Common myeloid progenitor, CD34-positive (primary cell): Measurements from ENCODE around the gene ADGRV1.
"Not testable (repeated sequence)": the region's sequence is repeated elsewhere in the genome, so short reads cannot be mapped to it uniquely, and the experiment has no call there.

Source experiments
- CTCF ChIA-PET: fragments of 350-600 bp; sonication (Branson Sonifier 250); formaldehyde crosslinking; loops from one replicate; lab custom pipeline; 2021; ENCODE audit warnings: antibody characterized with exemption; lab: Charles Lee
- POLR2A ChIA-PET: fragments of 350-600 bp; sonication (Branson Sonifier 250); formaldehyde crosslinking; loops from one replicate; lab custom pipeline; 2021; ENCODE audit warnings: antibody characterized with exemption; lab: Charles Lee
- DNase-seq, 3 donors: peaks; one replicate each; pipeline versions ENCODE4 v3.0.0 to v3.0.0-alpha.2; 2013
- H3K27ac ChIP-seq, 2 experiments: 1 replicate in 1 of 2; 2 replicates in 1 of 2; pipeline ENCODE4 v1.7.0; 2013; ENCODE audit warnings: inconsistent platforms in 2 of 2, low read length in 2 of 2, mild to moderate bottlenecking in 2 of 2, low read depth in 1 of 2, moderate library complexity in 1 of 2; ENCODE audit not compliant: severe bottlenecking in 2 of 2, insufficient read depth in 1 of 2, poor library complexity in 1 of 2
- H3K27me3 ChIP-seq, 5 experiments: replicated peaks in 2 of 5; 1 replicate in 3 of 5; 2 replicates in 2 of 5; pipeline versions ENCODE4 v1.6.1 to v1.7.0; 2013; ENCODE audit warnings: low read length in 4 of 5, mild to moderate bottlenecking in 2 of 5, moderate library complexity in 2 of 5, inconsistent platforms in 1 of 5; ENCODE audit not compliant: insufficient read depth in 5 of 5, control insufficient read depth in 4 of 5
- H3K36me3 ChIP-seq, 4 experiments: 1 replicate in 2 of 4; 2 replicates in 2 of 4; pipeline versions ENCODE4 v1.6.1 to v1.7.0; 2013; ENCODE audit warnings: low read length in 3 of 4, control low read depth in 1 of 4, mild to moderate bottlenecking in 1 of 4; ENCODE audit not compliant: control insufficient read depth in 4 of 4, insufficient read depth in 4 of 4
- H3K4me1 ChIP-seq, 4 experiments: 1 replicate in 3 of 4; 2 replicates in 1 of 4; pipeline versions ENCODE4 v1.6.1 to v1.7.1; 2013; ENCODE audit warnings: low read length in 3 of 4, mild to moderate bottlenecking in 3 of 4, control low read depth in 1 of 4, inconsistent platforms in 1 of 4, moderate library complexity in 1 of 4; ENCODE audit not compliant: control insufficient read depth in 4 of 4, insufficient read depth in 4 of 4; ENCODE audit errors: control extremely low read depth in 1 of 4
- H3K4me3 ChIP-seq, 7 experiments: 1 replicate in 4 of 7; 2 replicates in 3 of 7; pipeline versions ENCODE4 v1.5.1 to v1.7.0; 2013; ENCODE audit warnings: mild to moderate bottlenecking in 7 of 7, low read length in 6 of 7, moderate library complexity in 6 of 7, inconsistent platforms in 2 of 7, low read depth in 2 of 7, control low read depth in 1 of 7; ENCODE audit not compliant: insufficient read depth in 4 of 7, control insufficient read depth in 1 of 7; ENCODE audit errors: extremely low read depth in 1 of 7
- H3K9me3 ChIP-seq, 5 experiments: 1 replicate in 4 of 5; 2 replicates in 1 of 5; pipeline versions ENCODE4 v1.6.1 to v1.7.1; 2013; ENCODE audit warnings: low read length in 4 of 5, mild to moderate bottlenecking in 2 of 5, inconsistent platforms in 1 of 5, low read depth in 1 of 5, moderate library complexity in 1 of 5; ENCODE audit not compliant: control insufficient read depth in 4 of 5, insufficient read depth in 2 of 5; ENCODE audit errors: control extremely low read depth in 1 of 5
- WGBS: methylation state at CpG from one replicate; pipeline ENCODE4 v1.1.5; 2013; ENCODE audit not compliant: insufficient coverage; 5-methylcytosine and 5-hydroxymethylcytosine counted together

The ADGRV1 gene

DNA sequence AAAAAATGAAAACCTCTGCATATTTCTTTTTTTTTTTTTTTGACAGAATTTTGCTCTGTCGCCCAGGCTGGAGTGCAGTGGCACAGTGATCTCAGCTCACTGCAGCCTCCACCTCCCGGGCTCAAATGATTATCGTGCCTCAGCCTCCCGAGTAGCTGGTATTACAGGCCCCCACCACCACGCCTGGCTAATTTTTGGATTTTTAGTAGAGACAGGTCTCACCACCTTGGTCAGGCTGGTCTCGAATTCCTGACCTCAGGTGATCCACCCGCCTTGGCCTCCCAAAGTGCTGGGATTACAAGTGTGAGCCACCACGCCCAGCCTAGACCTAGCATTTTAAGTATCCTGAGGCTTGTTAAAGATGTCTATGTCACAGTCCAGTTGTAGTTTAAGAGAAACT lies 493.8 kb downstream of the ADGRV1 start:
- DNase-seq, H3K27ac ChIP-seq, H3K36me3 ChIP-seq, POLR2A ChIA-PET, H3K4me3 ChIP-seq, H3K9me3 ChIP-seq, H3K27me3 ChIP-seq: not testable (repeated sequence)
- 97% methylated on average over 5 of the region's 8 CpGs for WGBS
- H3K4me1 ChIP-seq: peaks cover 5 to 25% (median 14%) of the 10 kb centered on the region in 4 experiments
- CTCF ChIA-PET: interaction anchor here (0.7 to 1.2 kb wide), 2 partner anchors 36 to 39 kb away, joined by 3 read pairs; no protein-coding TSS in a partner anchor

GRCh38 chr5:91052977-91053740 lies 494.6 kb downstream of the ADGRV1 start:
- peak overlapping the region in 1 of 2 experiments; percentile 55 for H3K27ac ChIP-seq
- H3K9me3 ChIP-seq: no peaks in the 10 kb centered on the region
- ChIA-PET POLR2A (no interaction called here), CTCF (interaction anchor here (0.7 to 1.2 kb wide), 3 partner anchors 36 to 58 kb away, joined by 3 read pairs; no protein-coding TSS in a partner anchor)
- 0% methylated on average over 3 of the region's 4 CpGs for WGBS
- peaks cover 5 to 26% (median 14%) of the 10 kb centered on the region in 4 experiments for H3K4me1 ChIP-seq
- H3K36me3 ChIP-seq: no peaks in the 10 kb centered on the region
- peak overlapping the region in 3 of 7 experiments; percentile 5 to 13 (median 12) for H3K4me3 ChIP-seq
- no peaks in the 10 kb centered on the region for H3K27me3 ChIP-seq
- peak; percentile 26 to 55 (median 33) for DNase-seq

- Histone ChIP-seq H3K9me3 (no peaks in the 10 kb centered on the region), H3K4me3 (peak overlapping the region in 2 of 7 experiments; percentile 12 to 13), H3K27me3 (no peaks in the 10 kb centered on the region), H3K27ac (peak overlapping the region in 1 of 2 experiments; percentile 30), H3K4me1 (peaks cover 5 to 29% (median 14%) of the 10 kb centered on the region in 4 experiments), H3K36me3 (no peaks in the 10 kb centered on the region)
- peak in 2 of 3 donors; percentile 35 to 53 for DNase-seq
- no CpG with 5 or more reads among the region's 1 CpG for WGBS
- POLR2A ChIA-PET: no interaction called here
- CTCF ChIA-PET: interaction anchor here (1.0 to 1.2 kb wide), 2 partner anchors 35 to 59 kb away, joined by 3 read pairs; no protein-coding TSS in a partner anchor
Measured at GRCh38 chr5:91053741-91054025, 495.1 kb downstream of the ADGRV1 start.

DNA sequence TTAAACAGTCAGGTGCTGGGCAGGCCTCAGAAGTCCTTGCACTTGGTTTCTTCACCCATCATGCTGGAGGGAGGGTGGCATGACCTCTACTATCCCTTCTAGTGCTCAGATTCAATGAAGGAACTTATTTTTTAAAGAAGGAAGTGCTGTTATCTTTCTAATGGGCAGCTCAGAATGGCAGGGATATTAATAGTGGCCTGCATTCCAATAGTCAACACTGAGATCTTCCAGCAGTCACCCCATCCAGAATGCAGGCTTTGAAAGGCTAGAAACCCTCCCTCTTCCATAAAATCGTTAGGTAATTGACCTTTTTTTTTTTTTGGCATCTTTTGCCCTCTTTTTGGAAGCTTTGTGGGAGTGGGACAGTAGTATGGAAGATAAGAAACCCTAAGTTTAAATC lies 499.6 kb downstream of the ADGRV1 start:
- no peaks in the 10 kb centered on the region for H3K36me3 ChIP-seq
- H3K9me3 ChIP-seq: no peaks in the 10 kb centered on the region
- H3K27ac ChIP-seq: no peak overlapping the region
- no peak overlapping the region for H3K4me3 ChIP-seq
- POLR2A ChIA-PET: no interaction called here
- H3K4me1 ChIP-seq: peaks cover 8 to 37% (median 23%) of the 10 kb centered on the region in 4 experiments
- H3K27me3 ChIP-seq: no peaks in the 10 kb centered on the region
- no CpG with 5 or more reads among the region's 1 CpG for WGBS
- CTCF ChIA-PET: no interaction called here
- no peak for DNase-seq

GRCh38 chr5:91058575-91058974 lies 500.0 kb downstream of the ADGRV1 start:
- peaks cover 4 to 33% (median 21%) of the 10 kb centered on the region in 4 experiments for H3K4me1 ChIP-seq
- no peak overlapping the region for H3K27ac ChIP-seq
- H3K36me3 ChIP-seq: no peaks in the 10 kb centered on the region
- no peaks in the 10 kb centered on the region for H3K9me3 ChIP-seq
- no peak for DNase-seq
- CTCF ChIA-PET: no interaction called here
- POLR2A ChIA-PET: no interaction called here
- 95% methylated on average over 3 of the region's 4 CpGs for WGBS
- no peak overlapping the region for H3K4me3 ChIP-seq
- no peaks in the 10 kb centered on the region for H3K27me3 ChIP-seq

- peak; percentile 6 to 66 (median 61) for DNase-seq
- peaks cover 2 to 25% (median 17%) of the 10 kb centered on the region in 4 experiments for H3K4me1 ChIP-seq
- H3K27ac ChIP-seq: no peak overlapping the region
- POLR2A ChIA-PET: no interaction called here
- H3K27me3 ChIP-seq: no peaks in the 10 kb centered on the region
- WGBS: no CpG with 5 or more reads among the region's 1 CpG
- no peaks in the 10 kb centered on the region for H3K36me3 ChIP-seq
- CTCF ChIA-PET: no interaction called here
- H3K9me3 ChIP-seq: no peaks in the 10 kb centered on the region
- no peak overlapping the region for H3K4me3 ChIP-seq
Measured at GRCh38 chr5:91059409-91059808, 500.8 kb downstream of the ADGRV1 start.

DNA sequence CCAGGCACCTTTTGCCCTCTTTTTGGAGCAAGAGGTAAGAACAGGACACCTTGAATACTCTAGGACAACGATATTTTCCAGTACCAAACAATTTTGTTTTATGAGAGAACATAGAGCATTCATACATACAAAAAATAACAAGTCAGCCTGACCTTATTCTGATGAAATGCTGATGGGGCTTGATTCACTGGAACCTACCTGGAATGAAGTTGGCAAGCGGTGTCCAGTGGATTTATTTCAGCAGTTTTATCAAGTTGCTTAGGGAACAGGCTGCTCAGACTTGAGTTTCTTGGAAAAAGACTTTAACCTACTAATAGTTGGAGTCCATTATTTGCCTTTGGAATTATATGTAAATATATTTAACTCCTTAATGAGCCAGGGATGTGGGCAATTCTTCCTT lies 502.5 kb downstream of the ADGRV1 start:
- Histone ChIP-seq H3K27me3 (no peaks in the 10 kb centered on the region), H3K36me3 (no peaks in the 10 kb centered on the region), H3K27ac (no peak overlapping the region), H3K4me3 (no peak overlapping the region), H3K9me3 (no peaks in the 10 kb centered on the region), H3K4me1 (peaks cover 2 to 22% (median 17%) of the 10 kb centered on the region in 4 experiments)
- 92% methylated on average over 2 of the region's 2 CpGs for WGBS
- ChIA-PET POLR2A (no interaction called here), CTCF (no interaction called here)
- no peak for DNase-seq
